Measurements from ENCODE around the gene BMP8B.
A peak's percentile ranks its signal among the peaks of the same experiment; 100 is the strongest.

Gene BMP8B

DNA sequence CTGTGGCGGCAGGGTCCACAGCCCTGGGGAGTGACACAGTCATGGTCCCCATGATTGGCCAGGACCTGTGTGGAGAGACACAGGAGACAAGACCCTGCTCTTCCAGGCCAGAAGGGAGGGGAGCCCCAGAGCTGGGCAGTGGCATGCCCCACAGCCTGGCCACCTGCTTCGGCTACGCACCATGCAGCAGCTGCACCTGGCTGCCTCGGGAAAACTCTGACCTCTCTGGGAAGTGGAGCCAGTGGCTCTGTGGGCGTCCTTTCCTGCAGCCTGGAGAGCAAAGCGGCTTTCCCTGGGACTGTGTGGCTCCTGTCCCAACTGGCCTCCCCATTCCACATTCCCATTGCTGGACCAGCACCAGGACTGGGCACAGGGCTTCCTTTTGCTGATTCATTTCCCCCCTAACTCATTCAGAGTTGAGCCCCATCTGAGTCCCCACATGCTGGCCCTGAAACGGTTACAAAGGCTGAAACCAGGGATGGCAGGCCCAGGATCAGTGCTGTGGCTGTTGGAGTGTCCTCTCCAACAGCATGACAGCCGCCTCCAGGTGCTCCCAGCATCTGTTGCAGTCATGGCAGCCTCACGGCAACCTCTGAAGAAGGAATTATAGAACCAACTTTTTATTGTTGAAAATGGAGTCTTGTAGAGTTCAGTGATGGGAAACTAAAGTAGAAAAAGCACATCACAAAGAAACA, 32.6 kb downstream of the BMP8B start:
- no peak for DNase-seq

DNA sequence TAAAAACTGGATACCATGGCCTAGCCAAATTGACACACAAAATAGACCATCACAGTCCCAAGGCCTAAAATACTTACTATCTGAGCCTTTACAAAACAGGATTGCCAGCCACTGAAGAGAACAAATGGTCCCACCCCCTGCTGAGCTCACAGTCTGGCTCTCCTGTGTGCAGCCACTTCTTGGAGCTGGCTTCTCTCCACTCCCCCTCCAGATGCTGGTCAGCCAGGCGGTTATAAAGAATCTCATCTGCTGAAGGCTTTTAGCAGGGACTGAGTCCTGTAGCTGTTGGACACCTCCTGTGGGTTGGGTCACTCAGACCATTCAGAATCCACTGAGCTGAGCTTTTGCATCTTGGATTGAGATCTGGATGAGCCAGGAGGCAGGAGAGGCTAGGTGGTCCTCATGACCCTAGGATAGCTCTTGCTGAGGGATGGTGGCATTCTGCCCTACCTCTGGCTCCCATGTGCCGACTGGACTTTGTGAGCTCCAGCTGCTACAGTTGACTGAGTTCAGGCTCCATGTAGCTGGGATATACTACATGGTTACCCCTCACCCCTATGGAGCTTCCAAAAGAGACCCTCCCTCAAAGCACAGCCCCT, 33.7 kb downstream of the BMP8B start:
- DNase-seq = no peak

DNA sequence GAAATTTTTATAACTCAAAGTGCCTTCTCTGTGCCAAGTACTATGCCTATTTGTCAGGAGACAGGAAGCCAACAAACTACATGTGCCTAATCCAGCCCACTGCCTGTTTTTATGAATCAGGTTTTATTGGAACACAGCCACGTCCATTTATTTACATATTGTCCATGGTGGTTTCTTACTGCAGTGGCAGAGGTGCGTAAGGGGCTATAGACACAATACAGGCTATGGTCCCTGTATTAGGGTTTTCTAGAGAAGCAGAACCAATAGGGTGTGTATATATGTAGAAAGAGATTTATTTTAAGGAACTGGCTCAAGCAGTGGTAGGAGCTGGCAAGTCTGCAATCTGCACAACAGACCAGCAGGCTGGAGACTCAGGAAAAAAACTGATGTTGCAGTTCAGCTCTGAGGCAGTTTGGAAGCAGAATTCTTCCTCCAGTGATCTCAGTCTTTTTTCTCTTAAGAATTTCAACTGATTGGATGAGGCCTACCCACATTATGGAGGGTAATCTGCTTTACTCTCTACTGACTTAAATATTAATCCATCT, 34.6 kb downstream of the BMP8B start:
- DNase-seq = no peak

DNA sequence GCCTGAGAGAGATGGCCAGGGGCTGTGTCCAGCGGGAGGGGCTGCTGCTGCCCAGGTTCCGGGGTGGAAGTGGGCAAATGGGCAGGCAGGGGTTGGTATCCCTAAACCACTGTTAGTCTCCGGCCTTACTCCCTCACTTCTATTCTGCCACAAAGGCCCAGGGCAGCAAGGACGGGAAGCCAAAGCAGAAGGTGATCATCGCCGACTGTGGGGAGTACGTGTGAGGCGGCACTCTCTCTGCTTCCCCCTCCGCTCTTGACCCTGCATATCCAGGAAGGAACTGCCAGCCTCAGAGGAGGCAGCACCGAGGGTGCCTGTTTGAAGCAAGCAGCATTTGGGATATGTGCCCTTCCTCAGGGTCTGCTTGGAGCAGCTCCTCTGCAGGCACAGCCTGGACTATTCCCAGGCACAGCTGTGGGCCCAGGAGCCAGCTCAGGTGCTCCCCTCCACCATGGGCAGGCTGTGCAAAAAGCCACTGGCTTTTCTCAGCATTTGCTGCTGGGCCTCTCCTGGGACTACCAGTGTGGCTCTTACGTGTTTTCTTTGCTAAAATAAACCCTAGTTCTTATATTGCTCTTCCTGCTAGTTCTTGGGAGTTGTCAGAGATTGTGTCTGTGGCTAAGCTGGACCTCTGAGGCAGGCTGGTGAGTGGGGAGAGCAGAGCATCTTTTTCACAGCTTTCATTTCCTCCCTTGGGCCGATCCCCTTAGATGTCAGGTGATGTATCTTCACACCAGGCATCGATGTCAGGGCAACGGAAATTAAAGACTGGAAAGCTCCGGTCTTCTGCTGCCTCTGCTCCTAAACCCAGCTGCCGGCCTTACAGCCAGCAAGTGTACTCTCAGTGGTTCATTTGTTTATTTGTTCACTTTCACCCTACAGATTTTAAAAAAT, 35.3 kb downstream of the BMP8B start:
- DNase-seq = no peak

DNA sequence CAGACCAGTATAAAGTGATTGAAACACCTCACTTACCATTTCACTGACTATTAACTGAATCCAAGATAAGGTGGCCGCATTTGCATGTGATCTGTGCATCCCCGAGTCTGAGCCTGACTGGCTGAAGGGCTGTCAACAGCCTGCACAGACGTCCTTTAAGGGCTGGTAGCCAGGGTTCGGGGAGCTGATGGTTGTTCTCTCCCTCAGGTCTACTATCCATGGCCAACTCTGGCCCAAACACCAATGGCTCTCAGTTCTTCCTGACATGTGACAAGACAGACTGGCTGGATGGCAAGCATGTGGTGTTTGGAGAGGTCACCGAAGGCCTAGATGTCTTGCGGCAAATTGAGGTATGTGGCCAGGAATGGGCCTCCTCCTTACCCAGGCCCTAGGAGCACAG, 36.0 kb downstream of the BMP8B start:
- no peak for DNase-seq

DNA sequence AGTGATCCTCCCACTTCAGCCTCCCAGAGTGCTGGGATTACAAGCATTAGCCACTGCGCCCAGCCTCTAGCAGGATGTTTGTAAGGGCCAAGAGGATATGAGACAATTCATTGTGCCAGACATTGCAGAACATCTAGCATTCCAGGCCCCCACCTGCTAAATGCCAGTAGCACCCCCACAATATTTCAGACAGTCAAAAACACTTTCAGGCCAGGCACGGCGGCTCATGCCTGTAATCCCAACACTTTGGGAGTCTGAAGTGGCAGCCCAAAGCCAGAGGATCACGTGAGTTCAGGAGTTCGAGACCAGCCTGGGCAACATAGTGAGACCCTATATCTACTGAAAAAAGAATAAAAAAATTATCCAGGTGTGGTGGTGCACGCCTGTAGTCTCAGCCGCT, 37.1 kb downstream of the BMP8B start:
- DNase-seq = no peak

DNA sequence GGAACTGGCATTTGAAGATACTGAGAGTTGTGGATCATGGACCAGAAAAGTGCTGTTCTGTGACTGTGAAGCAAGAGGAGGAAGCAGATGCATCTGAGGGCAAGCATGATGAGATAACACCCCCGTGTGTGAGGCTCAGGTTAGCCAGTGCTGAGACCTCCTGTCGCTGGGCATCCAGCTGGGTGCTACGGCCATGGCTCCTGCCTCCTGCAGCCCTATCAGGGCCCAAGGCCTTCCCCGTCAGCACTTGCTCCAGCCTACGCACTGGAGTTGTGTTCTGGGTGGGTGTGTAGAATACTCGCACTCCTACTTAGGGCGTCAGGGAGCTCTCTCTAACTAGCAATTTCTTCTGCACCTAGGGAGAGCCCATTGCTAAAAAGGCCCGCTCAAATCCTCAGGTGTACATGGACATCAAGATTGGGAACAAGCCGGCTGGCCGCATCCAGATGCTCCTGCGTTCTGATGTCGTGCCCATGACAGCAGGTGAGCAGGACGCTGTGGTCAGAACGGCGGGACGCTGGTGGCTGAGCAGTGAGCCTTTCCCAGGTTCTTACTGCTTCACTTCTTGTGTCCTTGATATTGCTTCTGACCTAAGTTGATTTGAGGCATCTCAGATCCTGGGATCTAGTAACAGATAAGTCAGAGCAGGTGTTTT, 43.5 kb downstream of the BMP8B start:
- no peak for DNase-seq

DNA sequence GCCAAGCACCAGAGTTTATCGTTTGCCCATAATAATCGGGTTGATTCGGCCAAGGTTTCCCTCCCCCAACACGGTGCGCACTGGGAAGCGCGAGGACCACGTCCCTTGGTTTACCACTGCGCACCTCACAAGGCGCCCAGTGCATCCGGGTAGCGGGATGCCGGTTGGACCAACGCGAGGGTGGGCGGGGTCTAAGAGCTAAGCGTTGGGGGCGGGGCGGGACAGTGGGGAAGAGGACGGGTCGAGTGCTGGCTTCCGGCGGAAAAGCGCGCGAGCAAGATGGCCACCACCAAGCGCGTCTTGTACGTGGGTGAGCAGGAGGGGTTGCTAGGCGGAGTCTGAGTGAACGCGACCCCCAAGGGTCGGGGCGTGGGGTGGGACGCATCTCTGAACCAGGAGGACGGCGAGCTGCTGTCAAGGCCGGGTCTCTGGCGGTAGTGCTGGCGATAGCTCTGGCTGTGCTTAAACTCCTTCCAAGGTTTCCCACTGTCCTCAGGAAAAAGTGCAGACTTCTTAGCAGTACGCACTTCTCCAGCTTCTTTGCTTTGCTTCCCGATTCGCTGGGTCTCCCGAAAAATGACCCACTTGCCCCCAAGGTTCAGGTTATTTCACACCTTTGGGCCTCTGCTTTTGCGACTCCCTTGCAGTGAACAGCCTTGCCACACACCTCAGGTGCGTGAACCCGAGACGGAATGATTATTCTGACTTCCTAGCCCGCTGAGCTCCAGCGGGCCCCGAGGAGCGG, 49.9 kb downstream of the BMP8B start, which contains the start of gene PPIE:
Gene PPIE (plus strand): TSS at position 261 of the 745 bp plus-strand sequence. CDS start 19 bp downstream, at position 280.
- peak; percentile 86 to 93 (median 93) for DNase-seq

DNA sequence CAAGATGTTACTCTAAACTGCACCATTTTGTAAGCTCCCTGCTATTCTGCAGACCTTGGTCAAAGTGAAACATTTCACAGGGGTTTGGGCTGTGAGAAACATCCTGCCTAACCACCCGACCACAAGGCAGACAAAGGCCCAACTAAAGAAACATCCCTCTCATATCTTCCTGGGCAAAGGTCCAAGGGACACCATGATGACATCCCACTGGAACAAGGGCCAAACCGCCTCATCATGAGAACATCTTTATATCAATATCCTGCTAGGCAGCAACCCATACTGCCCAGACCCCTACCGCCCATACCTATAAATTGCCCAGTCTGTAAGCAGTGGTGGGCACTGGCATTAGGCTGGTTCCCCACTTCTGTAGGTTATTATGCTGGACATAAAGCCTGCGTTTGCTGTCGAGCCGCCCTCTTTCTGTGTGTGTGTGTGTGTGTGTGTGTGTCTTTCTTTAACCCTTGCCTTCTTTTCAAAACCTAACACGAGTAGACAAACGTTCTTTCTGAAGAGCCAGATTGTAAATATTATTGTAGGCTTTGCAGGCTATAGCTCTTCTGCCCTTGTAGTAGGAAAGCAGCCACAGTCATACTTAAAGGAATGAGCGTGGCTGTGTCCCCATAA, 51.0 kb downstream of the BMP8B start:
- DNase-seq = no peak

DNA sequence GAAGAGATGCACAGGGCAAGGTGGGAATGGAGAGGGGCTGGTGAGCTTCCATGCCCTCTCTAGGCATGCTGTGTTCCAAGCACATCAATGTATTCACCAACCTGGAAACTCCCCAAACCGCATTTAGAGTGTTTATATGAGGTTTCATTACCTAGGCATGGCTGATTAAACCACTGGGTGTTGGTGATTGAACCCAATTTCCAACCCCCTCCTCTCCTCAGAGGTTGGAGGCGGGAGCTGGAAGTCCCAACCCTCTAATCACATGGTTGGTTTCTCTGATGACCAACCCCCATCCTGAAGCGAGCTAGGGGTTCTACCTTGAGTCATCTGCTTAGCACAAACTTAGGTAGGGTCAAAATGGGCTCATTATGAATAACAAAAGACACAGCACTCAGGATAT, 52.9 kb downstream of the BMP8B start:
- DNase-seq = no peak

DNA sequence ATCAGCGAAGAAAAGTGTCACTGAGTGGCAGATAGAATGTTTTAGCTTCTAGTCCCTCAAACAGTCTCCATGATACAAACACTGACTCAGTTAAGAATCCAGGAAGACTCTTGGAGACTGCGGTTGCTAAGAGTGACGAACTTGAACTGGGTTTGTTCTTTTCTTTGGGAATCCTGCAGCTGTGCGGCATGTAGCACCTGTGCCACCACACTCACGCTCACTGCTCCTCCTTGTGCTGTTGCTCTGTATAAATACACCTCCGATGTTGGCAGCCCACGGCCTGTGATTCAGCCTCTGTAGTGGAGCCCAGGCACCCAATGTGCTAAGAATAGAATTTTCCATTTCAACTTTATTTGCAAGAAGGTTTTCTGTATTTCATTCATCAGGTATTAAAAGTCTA, 55.5 kb downstream of the BMP8B start:
- DNase-seq = no peak

DNA sequence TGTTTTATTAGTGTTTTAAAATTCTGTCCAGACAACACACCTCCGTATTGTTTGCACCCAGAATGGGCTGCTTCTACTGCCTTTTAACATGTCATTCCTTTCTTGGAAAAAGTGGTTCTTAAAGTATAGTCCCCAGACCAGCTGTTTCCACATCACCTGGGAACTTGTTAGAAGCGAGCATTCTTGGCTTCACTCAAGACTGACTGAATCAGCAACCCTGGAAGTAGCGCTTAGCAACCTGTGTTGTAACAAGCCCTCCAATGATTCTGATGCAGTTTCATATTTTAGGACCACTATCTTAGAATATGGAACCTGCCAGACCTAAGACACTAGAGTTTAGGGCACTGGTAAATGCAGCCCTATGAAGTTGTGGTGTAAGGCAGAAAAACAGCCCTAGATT, 55.9 kb downstream of the BMP8B start:
- DNase-seq = no peak

DNA sequence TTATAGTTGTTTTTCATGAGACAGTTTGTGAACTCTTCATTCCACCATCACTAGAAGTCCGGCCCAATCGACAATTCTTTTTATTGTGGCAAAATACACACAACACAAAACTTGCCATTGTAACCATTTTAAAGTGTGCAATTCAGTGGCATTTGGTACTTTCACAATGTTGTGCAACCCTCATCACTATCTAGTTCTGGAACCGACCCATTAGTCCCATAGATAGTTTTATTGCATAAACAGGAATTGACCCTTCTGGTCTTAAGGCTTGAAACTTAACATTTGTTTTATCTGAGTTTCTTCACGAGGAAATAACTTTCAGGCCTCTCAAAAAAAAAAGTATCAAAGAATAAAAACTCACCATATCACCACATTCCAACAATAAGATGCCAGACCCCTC, 58.8 kb downstream of the BMP8B start:
- no peak for DNase-seq

DNA sequence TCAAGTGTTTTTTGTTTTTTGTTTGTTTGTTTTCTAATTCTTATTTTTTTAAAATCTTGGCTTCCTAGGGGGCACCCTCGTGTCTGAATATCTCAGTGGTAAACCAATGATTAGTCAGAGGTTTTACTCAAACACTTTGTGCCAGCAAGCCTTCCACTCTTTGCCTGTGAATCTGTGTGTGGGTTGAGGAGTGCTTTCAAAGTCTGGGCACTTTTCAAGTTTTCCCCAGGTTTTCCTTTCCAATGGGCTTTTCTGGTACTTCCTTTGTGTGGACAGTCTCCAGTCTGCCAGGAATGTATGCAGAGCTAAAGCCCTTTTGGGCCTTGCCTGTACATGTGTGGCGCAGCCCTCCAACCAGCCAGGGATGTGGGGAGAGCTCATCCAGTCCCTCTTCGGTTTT, 59.6 kb downstream of the BMP8B start:
- DNase-seq = no peak

DNA sequence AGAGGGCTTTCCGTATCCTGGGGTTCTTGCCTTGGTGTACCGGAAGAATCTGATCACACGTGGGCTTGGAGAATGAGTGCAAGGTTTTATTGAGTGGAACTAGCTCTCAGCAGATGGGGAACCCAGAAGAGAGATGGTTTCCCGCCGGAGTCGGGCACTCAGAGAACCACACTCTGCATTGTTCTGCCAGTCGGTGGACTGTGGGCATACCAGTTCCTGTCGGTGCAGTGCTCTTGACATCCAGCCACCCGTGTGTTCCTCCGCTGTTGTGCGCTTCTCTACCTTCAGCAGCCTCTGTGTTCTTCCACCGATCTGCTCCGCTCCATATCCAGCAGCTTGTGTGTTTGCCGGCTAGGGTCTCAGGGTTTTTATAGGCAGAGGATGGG, 60.7 kb downstream of the BMP8B start:
- DNase-seq = no peak

DNA sequence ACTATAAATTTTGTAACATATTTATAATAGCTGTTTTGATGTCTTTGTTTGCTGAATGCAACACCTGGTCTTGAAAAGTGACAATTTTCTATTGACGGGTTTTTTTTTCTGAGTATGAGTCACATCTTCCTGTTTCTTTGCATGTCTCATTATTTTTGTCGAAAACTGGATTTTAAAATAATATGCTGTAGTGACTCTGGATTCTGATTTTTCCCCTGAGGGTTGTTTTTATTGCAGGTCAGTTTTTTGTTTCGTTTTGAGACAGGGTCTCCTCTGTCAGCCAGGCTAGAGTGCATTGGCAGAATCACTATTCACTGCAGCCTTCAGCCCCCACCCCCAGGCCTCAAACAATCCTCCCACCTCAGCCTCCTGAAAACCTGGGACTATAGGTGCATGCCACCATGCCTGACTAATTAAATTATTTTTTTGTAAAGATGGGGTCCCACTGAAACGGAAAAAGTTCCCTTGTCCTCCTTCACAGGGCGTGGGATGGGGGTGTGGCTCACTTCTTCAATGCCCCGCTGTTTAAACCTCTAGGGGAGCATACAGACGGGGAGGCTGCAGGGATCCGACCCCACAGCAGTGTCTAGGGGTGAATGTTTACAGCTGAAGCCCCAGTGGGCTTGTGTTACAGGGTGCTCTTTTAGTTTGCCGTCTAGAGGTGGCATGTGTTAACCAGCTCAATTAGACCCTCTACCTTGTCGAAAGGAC, 61.3 kb downstream of the BMP8B start:
- no peak for DNase-seq

DNA sequence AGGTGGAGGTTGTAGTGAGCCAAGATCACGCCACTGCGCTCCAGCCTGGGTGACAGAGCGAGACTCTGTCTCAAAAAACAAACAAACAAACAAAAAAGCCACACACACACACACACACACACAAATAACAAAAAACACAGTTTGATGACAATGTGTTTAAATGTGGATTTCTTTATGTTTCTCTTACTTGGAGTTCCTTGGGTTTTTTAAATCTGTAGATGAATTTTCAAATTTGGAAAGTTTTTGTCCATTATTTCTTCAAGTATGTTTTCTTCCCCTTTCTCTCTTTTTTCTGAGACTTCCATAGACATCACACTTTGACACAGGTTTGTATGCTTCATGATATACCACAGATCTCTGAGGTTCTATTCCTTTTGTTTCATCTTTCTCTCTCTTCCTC, 62.1 kb downstream of the BMP8B start:
- DNase-seq = no peak

DNA sequence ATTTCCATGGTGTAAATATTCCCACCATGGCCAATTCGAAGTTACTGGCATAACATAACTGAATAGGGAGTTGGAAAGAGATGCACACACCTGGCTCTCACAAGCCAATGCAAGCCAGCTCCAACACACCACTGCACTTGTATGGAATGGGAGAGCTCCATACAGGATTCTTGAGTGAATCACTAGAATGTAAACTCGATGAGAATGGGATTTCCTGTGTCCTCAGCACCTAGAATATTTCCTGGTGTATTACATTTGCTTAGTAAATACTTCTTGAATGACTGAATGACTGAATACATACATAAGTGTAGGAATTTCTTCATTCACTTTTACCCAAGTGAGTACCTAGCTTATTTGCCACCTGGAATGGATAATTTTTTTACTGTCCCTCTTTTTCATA, 66.2 kb downstream of the BMP8B start:
- DNase-seq = no peak

DNA sequence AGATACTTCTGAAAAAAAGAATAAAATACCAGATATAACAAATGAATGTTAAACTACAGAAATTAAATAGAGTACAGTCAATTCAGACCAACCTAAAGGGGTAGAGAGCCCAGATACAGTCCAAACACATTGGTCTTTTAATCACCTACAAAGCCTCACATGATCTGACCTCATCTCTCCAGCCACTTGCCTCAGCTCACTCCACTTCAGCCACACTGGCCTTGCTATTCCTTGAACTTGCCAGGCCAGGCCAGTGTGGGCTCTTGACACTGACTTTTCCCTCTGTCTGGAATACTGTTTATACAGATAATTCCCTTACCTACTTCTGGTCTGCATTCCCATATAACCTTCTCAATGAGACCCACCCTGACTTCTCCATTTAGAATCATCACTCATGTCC, 67.0 kb downstream of the BMP8B start:
- DNase-seq = no peak

DNA sequence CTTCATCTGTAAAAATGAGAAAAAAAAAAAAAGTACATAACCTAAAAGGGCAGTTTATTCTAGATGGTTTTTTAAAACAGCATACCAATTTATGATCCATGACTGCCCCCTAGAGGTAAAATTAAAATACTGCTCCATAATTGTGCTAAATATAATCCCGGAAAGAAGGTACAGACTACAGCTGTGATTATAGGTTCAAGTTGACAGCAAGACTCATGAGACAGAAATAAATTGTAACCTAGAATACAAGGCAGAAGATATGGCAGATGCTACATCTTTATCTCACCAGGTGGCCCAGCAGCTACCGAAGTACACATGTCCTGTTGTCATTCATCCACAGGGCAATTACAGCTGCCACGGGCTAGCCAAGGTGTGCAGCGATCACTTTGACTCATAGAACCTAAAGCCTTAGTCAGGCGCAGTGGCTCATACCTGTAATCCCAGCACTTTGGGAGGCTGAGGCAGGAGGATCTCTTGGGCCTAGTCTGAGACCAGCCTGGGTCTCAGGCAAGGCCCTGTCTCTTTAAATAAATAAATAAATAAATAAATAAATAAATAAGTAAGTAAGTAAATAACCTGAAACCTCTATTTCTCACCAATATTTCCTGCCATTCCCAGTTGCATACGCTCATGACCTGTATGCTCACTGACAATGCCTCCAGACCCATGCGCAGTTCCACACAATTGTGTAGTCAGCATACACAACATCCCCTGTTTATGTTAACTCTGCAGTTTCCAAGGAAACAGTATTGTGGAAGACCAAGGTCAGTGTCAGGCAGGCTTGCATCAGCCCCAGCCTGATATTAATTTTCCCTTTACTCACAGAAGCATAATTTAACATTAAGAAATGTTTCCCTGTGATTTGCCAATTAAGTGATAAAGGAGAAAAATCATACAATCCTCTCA, 68.3 kb downstream of the BMP8B start:
- no peak for DNase-seq
